Pons (tissue), 1 donor: ENCODE measurements around the gene OPN4.
"Not testable (repeated sequence)": the region's sequence is repeated elsewhere in the genome, so short reads cannot be mapped to it uniquely, and the experiment has no call there.

Experiments used
- DNase-seq: peaks from one replicate; pipeline ENCODE4 v3.0.0-alpha.2; 2016; ENCODE audit warnings: low spot score

The OPN4 gene, protein sequence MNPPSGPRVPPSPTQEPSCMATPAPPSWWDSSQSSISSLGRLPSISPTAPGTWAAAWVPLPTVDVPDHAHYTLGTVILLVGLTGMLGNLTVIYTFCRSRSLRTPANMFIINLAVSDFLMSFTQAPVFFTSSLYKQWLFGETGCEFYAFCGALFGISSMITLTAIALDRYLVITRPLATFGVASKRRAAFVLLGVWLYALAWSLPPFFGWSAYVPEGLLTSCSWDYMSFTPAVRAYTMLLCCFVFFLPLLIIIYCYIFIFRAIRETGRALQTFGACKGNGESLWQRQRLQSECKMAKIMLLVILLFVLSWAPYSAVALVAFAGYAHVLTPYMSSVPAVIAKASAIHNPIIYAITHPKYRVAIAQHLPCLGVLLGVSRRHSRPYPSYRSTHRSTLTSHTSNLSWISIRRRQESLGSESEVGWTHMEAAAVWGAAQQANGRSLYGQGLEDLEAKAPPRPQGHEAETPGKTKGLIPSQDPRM

DNA sequence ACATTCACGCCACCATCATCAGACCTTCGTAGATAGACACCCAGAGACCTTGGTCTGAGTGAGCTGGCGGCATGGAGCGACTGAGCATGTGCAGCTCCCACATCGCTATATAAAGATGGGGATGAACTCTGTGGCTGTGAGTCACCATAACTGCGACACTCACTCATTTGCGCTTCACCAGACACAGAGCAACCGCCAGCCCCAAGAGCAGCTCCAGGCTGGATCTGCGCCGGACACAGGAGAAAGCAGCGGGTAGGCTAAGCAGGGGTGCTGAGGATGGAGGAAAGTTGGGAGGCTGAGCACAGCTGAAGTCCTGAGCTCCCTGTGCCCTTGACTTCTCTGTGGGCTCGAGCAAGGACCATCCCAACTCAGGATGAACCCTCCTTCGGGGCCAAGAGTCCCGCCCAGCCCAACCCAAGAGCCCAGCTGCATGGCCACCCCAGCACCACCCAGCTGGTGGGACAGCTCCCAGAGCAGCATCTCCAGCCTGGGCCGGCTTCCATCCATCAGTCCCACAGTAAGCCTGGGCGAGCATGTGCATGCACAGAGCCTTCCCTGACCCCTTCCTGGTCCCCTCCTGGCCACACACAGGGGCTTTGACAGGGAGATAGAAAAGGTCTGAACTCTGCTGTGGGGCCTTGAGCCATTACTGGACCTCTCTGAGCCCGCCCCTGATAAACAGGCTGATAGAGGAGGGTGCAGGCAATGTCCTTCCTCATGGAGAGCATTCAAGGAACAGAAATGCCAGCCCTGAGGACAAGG is at the start of gene OPN4:
TSS of gene OPN4 (plus strand) at position 137 of the 762 bp plus-strand sequence. CDS start at position 374, 237 bp downstream.
- no peak for DNase-seq

DNA sequence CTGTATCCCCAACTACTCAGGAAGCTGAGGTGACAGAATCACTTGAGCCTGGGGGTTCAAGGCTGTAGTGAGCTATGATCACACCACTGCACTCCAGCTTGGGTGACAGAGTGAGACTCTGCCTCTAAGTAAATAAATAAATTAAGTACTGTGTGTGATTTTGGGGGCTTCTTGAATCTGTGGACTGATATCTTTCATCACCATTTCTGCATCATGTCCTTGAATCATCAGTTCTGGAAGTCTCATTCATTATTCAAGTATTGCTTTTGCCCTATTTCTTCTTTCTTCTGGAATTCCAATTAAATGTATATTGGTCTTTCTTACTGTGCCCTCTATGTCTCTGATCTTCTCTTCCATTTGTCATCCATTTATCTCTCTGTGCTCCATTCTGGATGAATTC is 46.7 kb upstream of the OPN4 start:
- no peak for DNase-seq

DNA sequence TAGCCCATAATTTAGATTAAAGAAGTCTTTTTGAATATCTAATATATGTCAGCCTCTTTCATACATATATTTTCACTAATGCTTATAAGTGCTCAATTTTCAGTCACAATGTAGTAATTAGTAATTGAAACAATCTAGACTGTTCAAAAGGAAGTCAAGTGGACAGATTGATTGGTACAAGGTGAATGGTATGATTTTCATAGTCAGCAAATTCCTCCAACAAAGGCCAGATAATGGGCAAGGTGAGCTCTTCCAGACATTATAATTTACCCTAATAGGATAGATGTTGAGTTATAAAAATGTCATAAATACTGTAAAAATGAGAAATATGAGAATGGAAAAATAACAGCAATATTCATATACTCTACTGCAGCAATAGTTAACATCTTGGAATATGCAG is 44.4 kb upstream of the OPN4 start:
- no peak for DNase-seq

DNA sequence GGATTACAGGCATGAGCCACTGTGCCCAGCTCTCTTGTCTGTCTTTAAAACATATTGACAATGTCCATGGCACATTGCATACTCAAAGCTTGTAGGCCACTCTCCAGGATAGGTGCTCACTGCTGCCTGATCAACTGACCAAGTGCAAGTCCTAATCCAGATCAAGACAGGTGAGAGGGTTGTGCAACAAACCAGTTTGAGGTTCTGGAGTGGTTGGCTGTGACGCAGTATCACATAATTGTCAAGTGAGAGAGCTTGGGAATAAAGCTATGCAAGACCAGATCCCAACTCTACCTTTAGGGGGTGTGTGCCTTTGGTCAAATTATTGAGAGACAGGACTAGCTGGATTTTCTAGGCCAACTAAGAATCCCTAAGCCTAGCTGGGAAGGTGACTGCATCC is 43.0 kb upstream of the OPN4 start:
- no peak for DNase-seq

DNA sequence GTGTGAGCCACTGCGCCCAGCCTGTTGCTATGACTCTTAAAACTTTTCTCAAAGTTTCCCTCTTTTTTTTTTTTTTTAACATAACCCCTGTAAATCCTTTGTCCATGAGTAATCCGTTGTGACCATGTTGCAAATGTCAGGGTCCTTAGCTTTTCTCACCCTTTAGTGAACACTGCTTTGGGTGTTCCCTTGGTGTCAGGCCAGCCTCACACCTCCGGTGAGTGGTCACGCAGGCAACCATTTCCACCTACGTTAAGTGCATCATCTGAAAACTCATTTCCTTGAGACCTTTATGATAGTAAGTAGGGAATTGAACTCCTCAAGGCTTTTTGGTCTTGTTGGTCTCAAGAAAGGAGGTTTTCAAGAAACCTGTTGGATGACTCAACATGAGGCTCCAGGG is 41.3 kb upstream of the OPN4 start:
- DNase-seq, result no peak

DNA sequence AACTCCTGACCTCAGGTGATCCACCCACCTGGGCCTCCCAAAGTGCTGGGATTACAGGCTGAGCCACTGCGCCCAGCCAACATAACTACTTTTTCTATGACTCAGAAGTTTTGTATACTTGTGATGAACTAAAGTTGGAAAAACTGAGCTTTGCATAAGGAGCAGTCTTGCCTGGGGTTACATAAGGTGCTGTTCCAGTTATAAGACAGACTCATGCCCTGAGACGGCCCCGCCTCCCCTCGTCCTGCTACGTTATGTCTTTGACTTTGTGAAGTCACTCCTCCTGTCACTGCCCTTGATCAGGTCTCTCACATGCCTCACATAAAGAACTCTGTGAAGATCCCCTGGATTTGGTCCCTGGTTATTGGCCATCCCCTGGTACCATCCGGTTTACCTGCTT is 40.4 kb upstream of the OPN4 start:
- DNase-seq, result no peak

DNA sequence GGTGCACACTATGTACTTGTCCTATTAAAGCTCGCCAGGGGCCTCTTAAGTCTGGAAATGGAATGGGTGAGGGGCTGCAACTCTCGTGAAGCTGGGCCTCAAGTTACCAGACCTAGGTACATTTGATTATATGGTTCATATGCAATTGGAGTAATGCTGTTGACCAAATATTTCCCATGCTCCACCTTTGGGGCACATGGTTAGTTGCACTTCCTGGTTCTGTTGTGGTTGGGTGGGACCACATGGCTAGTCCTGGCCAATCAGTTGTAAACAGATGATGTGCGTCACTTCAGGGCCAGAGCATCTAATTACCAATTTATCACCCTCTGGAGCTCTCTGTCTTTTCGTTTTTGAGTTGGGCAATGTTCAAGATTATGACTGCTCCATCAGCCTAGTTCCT is 39.5 kb upstream of the OPN4 start:
- DNase-seq, result no peak

DNA sequence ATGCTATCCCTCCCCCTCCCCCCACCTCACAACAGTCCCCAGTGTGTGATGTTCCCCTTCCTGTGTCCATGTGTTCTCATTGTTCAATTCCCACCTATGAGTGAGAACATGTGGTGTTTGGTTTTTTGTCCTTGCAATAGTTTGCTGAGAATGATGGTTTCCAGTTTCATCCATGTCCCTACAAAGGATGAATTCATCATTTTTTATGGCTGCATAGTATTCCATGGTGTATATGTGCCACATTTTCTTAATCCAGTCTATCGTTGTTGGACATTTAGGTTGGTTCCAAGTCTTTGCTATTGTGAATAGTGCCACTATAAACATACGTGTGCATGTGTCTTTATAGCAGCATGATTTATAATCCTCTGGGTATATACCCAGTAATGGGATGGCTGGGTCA is 37.1 kb upstream of the OPN4 start:
- not testable (repeated sequence) for DNase-seq

DNA sequence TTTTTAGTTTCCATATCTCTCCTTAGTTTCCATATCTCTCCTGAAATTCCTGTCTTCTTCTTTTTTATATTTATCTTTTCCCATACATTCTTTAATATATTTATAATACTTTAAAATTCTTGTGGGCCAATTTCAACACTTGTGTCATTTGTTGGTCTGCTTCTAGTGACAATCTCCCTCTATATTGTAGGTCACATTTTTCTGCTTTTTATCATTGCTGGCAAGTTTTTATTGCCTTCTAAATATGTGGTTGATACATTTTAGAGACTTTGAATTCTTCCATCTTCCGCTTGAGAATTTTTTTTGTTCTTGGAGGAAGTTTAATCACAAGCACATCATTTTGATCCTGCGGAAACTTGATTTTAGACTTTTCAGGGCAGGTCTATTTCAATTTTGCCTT is 26.0 kb upstream of the OPN4 start:
- no peak for DNase-seq

DNA sequence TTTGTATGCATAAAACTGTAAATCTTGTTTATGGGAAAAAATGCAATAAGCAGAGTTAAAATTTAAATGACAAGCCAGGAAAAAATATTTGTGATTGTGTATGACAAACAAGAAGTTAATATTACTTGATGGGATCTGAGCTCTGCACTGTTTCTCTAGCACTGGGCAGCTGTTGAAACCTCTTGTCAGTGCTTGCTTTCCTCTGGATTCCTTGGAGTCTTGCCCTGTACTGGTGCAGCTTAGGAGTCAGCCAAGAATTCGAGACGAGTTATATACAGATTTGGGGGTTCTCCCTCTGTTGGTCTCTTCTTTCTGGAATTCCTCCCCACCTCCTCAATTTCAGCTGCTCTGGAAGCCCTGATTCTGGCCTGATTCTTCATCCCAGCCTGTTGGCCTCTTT is 24.3 kb upstream of the OPN4 start:
- no peak for DNase-seq

DNA sequence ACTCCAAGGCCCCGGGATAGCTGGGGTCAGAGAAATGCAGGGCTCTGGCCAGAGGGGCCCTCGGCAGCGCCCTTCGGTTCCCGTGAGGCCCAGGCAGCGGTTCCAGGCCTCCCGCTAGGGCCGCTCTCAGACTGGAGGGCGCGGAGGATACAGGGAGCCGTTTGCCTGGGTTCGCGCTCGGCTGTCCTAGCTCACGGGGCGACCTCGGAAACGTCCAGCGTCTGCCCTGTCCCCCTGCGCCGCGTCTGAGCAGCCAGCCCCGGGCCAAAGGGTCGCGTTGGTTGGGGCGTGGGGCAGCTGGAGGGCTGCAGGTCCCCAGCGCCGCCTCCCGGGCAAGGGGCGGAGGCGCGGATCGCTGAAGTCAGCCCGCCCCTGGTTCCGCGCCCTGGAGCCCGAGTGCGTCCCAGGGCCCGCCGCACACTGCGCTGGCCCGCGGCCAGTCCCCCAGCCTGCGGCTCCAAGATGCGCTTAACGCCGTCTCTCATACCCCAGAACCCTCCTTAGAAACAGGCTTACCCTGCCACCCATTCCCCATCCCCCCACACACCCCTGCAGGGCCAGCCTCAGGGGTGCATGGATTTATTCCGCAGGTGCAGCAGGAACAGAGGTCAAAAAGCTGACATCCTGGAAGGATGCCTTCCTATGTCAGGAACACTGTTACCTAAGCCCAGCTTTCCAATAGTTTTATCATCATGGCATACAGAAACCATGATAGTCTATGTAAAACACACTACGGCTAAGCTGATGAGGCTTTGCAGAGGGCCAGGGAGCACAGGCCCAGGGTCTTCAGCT is 22.1 kb upstream of the OPN4 start:
- DNase-seq, result no peak

DNA sequence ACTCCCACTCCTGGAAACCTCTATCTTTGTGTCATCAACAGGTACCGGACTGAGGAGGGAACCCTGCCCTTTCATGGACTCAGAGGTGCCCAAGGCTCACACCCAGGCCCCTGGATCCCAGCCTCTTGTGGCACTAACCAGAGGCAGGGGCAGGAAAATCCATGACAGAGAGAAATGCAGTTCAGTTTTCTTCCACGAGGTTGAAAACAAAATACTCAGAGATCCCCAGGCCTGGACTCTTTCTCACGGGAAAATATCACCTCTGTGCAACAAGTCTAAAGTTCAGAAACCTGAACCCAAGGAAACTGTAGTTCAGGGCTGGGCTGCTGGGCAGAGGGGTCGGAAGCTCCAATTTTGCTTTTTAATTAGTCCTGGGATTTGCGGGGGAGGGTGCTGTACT is 21.4 kb upstream of the OPN4 start:
- DNase-seq, result no peak

DNA sequence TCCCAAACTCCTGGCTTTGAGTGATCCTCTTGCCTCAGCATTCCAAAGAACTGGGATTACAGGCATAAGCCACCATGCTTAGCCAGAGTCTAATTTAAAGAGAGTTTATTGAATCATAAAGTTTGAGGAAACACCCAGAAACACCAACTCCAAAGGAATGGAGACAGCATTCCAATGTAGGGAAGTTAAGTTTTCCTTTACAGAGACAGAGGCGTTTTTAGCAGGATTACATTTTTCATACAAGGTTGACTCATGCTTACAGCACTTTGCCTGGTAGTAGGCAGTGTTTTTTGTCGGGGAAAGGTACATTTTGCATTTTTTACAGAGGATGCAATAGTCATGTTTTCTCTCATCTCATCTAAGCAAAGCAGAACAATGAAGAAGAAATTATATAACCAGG is 18.9 kb upstream of the OPN4 start:
- DNase-seq, result no peak

DNA sequence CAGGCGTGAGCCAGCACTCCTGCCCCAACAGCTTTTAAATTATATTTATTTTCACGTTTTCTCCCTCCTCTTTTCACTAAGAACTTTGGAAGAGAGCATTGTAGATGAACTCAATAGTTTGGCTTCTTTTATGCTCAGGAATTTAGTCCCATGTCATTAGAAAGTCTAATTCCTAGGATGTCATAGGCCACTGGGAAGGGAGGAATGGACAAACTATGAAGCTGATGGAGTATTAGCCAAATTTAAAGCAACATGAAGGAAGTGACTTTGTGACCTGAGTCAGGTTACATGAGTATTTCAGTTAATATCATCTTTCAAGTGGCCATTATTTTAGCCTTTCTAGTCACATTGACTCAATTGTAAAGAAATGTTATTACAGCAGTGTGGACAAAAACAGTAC is 18.0 kb upstream of the OPN4 start:
- DNase-seq, result no peak

DNA sequence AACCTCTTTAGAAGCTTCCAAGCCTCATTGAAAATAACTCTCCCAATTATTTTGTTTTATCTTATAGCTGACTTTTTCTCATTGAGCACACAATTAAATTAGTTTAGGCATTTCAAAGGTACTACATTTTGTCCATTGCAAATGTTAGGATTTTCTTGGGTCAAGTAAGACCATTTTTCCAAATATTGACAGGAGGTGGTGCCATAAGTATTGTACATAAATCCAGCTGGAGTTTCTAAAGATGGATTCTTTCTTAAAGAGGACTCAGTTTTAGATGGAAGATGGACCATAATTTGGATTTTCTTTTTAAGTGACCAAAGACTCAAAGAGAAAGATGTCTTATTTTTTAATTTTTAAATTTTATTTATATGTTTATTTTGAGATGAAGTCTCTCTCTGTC is 12.3 kb upstream of the OPN4 start:
- DNase-seq, result peak; percentile 59

DNA sequence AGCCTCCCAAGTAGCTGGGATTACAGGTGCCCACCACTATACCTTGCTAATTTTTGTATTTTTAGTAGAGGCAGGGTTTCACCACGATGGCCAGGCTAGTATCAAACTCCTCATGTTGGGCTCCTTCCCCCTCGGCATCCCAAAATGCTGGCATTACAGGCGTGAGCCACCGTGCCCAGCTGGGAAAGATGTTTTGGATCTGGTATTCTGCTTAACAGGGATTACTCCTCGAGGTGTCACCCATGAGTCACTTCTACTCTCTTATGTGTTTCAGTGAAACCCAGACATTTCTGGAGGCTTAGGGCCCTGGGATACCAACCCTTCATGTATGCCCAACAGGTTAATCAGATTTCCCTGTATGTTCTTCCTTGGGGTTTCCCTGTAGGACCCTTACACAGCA is 11.8 kb upstream of the OPN4 start:
- DNase-seq, result no peak

DNA sequence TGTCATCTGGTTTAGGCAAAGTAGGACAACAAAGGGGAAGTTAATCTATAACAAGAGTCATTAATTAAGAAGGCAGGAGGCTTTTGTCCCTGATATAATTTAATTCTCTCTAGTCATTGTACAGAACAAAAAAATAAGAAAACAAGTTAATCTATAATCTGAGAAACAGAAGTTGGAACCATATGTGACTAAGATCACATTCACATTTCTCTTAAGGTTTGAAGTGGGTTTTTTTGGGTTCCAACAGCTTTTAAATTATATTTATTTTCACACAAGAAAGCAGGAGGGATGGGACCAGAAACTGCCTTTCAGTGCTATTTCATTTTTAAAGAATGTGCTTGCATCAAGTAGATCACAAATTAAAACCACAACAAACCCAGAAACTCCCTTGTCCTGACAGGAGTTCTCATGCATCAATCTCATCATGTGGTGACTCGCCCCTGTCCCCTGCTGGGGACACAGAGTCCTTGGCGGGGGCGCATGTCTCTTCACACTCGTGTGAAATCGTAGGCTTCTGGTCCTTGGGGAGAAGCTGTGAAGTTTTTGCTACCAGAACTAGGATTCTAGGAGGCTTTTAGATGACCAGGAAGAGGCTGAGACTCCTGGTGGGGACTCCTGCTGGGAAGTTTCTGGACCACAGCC is 10.1 kb upstream of the OPN4 start:
- no peak for DNase-seq

DNA sequence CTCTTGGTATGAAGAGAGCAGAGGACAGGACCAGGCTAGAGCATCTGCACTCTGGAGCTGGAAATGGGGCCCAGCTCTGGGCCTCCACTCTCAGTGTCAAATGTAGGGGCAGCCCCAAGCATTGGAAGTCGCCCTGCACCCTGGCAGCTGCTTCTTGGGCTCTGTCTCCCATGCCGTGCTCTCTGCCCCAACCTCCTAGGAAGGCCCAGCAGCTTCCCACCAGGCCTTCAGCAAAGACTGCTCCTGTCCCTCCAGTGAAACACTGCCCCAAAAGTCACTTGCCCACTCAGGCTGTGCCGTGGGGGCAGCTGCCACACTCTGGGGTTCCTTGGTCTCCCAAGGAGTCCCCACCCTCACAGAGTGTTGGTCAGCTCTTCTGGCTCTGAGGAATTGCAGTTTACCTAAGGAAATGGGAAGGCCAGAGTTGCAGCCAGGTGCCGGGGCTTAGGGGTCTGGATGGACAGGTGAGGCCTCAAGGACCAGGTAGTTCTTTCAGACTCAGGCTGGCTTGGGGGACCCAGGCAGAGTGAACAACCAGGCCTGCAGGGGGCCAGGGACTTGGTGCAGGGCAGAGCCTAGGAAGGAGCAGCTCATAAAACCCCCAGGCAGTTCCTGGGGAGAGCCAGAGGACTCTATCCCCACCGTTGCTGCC is 9.4 kb upstream of the OPN4 start:
- DNase-seq, result no peak

DNA sequence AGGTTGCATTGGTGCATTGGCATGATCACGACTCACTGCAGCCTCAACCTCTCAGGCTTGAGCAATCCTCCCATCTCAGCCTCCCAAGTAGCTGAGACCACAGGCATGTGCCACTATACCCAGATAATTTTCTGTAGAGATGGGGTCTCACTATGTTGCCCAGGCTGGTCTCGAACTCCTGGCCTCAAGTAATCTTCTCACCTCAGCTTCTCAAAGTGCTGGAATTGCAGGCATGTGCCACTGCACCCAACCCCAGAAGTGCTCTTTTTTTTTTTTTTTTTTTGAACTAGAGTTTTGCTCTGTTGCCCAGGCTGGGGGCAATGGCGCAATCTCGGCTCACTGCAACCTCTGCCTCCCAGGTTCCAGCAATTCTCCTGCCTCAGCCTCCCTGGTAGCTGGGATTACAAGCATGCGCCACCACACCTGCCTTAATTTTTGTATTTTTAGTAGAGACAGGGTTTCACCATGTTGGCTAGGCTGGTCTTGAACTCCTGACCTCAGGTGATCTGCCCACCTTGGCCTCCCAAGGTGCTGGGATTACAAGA is 8.7 kb upstream of the OPN4 start:
- not testable (repeated sequence) for DNase-seq

DNA sequence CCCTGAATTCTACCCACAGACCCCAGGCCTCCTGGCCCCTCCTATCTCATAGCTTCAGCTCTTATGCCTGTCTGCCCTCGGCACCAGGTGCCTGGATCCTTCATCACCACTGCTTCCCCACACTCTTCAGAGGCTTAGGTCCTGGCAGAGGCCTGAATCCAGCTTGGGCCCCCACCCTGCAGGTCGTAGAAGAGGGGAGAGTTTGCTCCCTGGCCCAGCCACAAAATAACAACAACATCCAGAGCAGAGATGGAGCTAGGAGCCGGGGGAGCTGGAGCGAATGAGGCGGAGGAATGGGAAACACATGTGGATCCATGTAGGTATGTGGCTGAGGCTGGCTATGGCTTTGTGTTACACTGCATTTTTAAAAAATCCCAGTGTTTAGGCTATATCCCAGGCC is 7.8 kb upstream of the OPN4 start:
- DNase-seq, result no peak

DNA sequence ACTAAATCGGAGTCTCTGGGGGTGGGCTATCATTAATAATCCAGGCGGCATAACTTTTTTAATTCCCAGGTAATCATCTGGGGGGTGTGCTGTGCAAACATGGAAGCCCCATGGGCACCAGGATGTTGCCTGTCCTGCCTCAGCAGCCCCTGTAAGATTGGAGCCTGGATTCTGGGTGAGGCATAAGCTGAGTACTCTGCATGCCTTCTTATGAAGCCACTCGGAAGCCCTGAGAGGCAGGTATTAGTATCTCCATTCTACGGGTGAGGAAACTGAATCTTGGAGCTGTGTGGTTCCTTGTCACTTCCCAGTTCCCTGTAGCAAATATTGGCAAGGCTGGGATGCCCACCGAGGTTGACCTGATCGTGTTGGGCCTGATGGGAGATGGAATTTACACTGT is 7.4 kb upstream of the OPN4 start:
- no peak for DNase-seq
